GM18873 (cell line): ENCODE measurements around the gene RAB11FIP5.

ENCODE experiments used
- ATAC-seq: cut with Tn5 transposase; IDR thresholded peaks from one replicate; pipeline ENCODE4 v1.9.1; 2021; ENCODE audit warnings: mild to moderate bottlenecking, moderate library complexity, moderate number of reproducible peaks; ENCODE audit not compliant: unreplicated experiment, low FRiP score

RAB11FIP5 gene

GRCh38 chr2:73035899-73036711 lies 76.6 kb downstream of the RAB11FIP5 start:
- ATAC-seq = no peak

GRCh38 chr2:73034661-73035375 lies 77.9 kb downstream of the RAB11FIP5 start:
- no peak for ATAC-seq

- ATAC-seq = no peak
Observed at GRCh38 chr2:73033766-73034381, 78.9 kb downstream of the RAB11FIP5 start.

GRCh38 chr2:73033142-73033765 lies 79.5 kb downstream of the RAB11FIP5 start:
- ATAC-seq = no peak

- no peak for ATAC-seq
Observed at GRCh38 chr2:73032702-73033097, 80.0 kb downstream of the RAB11FIP5 start.

GRCh38 chr2:73031725-73032701 lies 80.7 kb downstream of the RAB11FIP5 start:
- ATAC-seq = no peak

- no peak for ATAC-seq
Observed at GRCh38 chr2:73031095-73031678, 81.6 kb downstream of the RAB11FIP5 start.

- no peak for ATAC-seq
Observed at GRCh38 chr2:73028841-73029240, 83.9 kb downstream of the RAB11FIP5 start.

GRCh38 chr2:73027340-73027739 lies 85.4 kb downstream of the RAB11FIP5 start:
- no peak for ATAC-seq

GRCh38 chr2:73023497-73023896 lies 89.3 kb downstream of the RAB11FIP5 start:
- ATAC-seq = no peak
